ENCODE measurements around the gene DCXR. TPM values are rescaled to one million over a fixed set of nuclear protein-coding genes. Genes with fewer than 3 reads are reported as not detected.

DCXR gene
- total and polyA plus RNA-seq, 2 of the 13 experiments (the other 11 are each of a cell fraction or from before 2014, with no cell fraction given), result 287 to 311 TPM

- TF ChIP-seq, protein P1, sequence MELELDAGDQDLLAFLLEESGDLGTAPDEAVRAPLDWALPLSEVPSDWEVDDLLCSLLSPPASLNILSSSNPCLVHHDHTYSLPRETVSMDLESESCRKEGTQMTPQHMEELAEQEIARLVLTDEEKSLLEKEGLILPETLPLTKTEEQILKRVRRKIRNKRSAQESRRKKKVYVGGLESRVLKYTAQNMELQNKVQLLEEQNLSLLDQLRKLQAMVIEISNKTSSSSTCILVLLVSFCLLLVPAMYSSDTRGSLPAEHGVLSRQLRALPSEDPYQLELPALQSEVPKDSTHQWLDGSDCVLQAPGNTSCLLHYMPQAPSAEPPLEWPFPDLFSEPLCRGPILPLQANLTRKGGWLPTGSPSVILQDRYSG (CRISPR knock-in tag; IDR thresholded peaks at IDR 0.05), result peak; percentile 53; the same call in 1 of the 2 replicates
- TF ChIP-seq, protein P2, sequence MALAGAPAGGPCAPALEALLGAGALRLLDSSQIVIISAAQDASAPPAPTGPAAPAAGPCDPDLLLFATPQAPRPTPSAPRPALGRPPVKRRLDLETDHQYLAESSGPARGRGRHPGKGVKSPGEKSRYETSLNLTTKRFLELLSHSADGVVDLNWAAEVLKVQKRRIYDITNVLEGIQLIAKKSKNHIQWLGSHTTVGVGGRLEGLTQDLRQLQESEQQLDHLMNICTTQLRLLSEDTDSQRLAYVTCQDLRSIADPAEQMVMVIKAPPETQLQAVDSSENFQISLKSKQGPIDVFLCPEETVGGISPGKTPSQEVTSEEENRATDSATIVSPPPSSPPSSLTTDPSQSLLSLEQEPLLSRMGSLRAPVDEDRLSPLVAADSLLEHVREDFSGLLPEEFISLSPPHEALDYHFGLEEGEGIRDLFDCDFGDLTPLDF (CRISPR knock-in tag; IDR thresholded peaks at IDR 0.05), result no peak
- TF ChIP-seq SKI (IDR thresholded peaks at IDR 0.05; ENCODE audit: partially characterized antibody) (no peak), ZNF34 (CRISPR knock-in tag; IDR thresholded peaks at IDR 0.05; ENCODE audit: borderline replicate concordance) (peak; percentile 73; the same call in 1 of the 2 replicates), PITX1 (CRISPR knock-in tag; IDR thresholded peaks at IDR 0.05) (peak; percentile 73), NFAT5 (CRISPR knock-in tag; IDR thresholded peaks at IDR 0.05) (peak; percentile 56; the same call in 1 of the 2 replicates), ESRRA (CRISPR knock-in tag; IDR thresholded peaks at IDR 0.05; ENCODE audit: low read depth) (peak; percentile 26; the same call in 1 of the 2 replicates), HOXD1 (CRISPR knock-in tag; IDR thresholded peaks at IDR 0.05) (peak; percentile 73), BRD4 (CRISPR knock-in tag; IDR thresholded peaks at IDR 0.05) (peak; percentile 71; the same call in 1 of the 2 replicates), ATF6 (CRISPR knock-in tag; conservative IDR thresholded peaks at IDR 0.05) (no peak; the same call in 1 of the 2 replicates), CC2D1A (CRISPR knock-in tag; IDR thresholded peaks at IDR 0.05) (no peak), MTA3 (CRISPR knock-in tag; IDR thresholded peaks at IDR 0.05) (no peak), JARID2 (CRISPR knock-in tag; IDR thresholded peaks at IDR 0.05; ENCODE audit: insufficient replicate concordance) (no peak), GATAD1 (CRISPR knock-in tag; IDR thresholded peaks at IDR 0.05) (0 out of 2 replicates have a peak, but pooled peaks have one; percentile 51), ATF1 (CRISPR knock-in tag; IDR thresholded peaks at IDR 0.05) (no peak), NFIC (IDR thresholded peaks at IDR 0.05; ENCODE audit: low read length) (no peak), TBX3 (IDR thresholded peaks at IDR 0.05; ENCODE audit: borderline replicate concordance) (no peak), HDAC2 (CRISPR knock-in tag; IDR thresholded peaks at IDR 0.05) (no peak), NR2F2 (IDR thresholded peaks at IDR 0.05; ENCODE audit: borderline replicate concordance, low read depth) (peak; percentile 17; the same call in 1 of the 2 replicates), ZNF567 (CRISPR knock-in tag; IDR thresholded peaks at IDR 0.05; ENCODE audit: borderline replicate concordance) (0 out of 2 replicates have a peak, but pooled peaks have one; percentile 45), KDM5A (IDR thresholded peaks at IDR 0.05; ENCODE audit: borderline replicate concordance, low read length) (no peak; the same call in 1 of the 2 replicates)
Measured at GRCh38 chr17:82022310-82022980, 15.1 kb downstream of the DCXR start, which contains the start of gene CENPX (continued).
